HEK293 (cell line): ENCODE data around the gene BAK1.

Experiments
- TRIM28 ChIP-seq: IDR thresholded peaks from 2 replicates; pipeline ENCODE4 v1.6.1; 2011; ENCODE audit warnings: low read length, control low read depth, borderline replicate concordance
- WT1 ChIP-seq: fragments of 450-650 bp; formaldehyde crosslinking; IDR thresholded peaks from 2 replicates; pipeline ENCODE4 v1.5.1; 2016; ENCODE audit warnings: missing biosample characterization, missing genetic modification characterization
- ZBTB17 ChIP-seq: fragments of 450-650 bp; formaldehyde crosslinking; IDR thresholded peaks from 2 replicates; pipeline ENCODE4 v1.5.1; 2016; ENCODE audit warnings: missing biosample characterization, missing genetic modification characterization
- ZBTB20 ChIP-seq: fragments of 450-650 bp; formaldehyde crosslinking; IDR thresholded peaks from 2 replicates; pipeline ENCODE4 v1.5.1; 2016; ENCODE audit warnings: missing biosample characterization, missing genetic modification characterization
- ZBTB48 ChIP-seq: fragments of 450-650 bp; formaldehyde crosslinking; IDR thresholded peaks from 2 replicates; pipeline ENCODE4 v1.5.1; 2016; ENCODE audit warnings: missing biosample characterization, missing genetic modification characterization
- ZFP41 ChIP-seq: fragments of 450-650 bp; formaldehyde crosslinking; IDR thresholded peaks from 2 replicates; pipeline ENCODE4 v1.5.1; 2016; ENCODE audit warnings: missing biosample characterization, missing genetic modification characterization, borderline replicate concordance
- ZNF10 ChIP-seq: fragments of 450-650 bp; formaldehyde crosslinking; IDR thresholded peaks from 2 replicates; pipeline ENCODE4 v1.5.1; 2017; ENCODE audit warnings: missing biosample characterization, missing genetic modification characterization
- ZNF114 ChIP-seq: fragments of 450-650 bp; formaldehyde crosslinking; IDR thresholded peaks from 2 replicates; pipeline ENCODE4 v1.5.0; 2017; ENCODE audit warnings: missing biosample characterization, missing genetic modification characterization
- ZNF121 ChIP-seq: fragments of 450-650 bp; formaldehyde crosslinking; IDR thresholded peaks from 2 replicates; pipeline ENCODE4 v1.5.1; 2016; ENCODE audit warnings: missing biosample characterization, missing genetic modification characterization
- ZNF146 ChIP-seq: fragments of 450-650 bp; formaldehyde crosslinking; IDR thresholded peaks from 2 replicates; pipeline ENCODE4 v1.5.1; 2016; ENCODE audit warnings: missing biosample characterization, missing genetic modification characterization
- ZNF155 ChIP-seq: fragments of 450-650 bp; formaldehyde crosslinking; IDR thresholded peaks from 2 replicates; pipeline ENCODE4 v1.5.1; 2016; ENCODE audit warnings: missing biosample characterization, missing genetic modification characterization
- ZNF169 ChIP-seq: fragments of 450-650 bp; formaldehyde crosslinking; IDR thresholded peaks from 2 replicates; pipeline ENCODE4 v1.5.1; 2016; ENCODE audit warnings: missing biosample characterization, missing genetic modification characterization
- ZNF174 ChIP-seq: fragments of 450-650 bp; formaldehyde crosslinking; IDR thresholded peaks from 2 replicates; pipeline ENCODE4 v1.5.0; 2017; ENCODE audit warnings: missing biosample characterization, mild to moderate bottlenecking, missing genetic modification characterization
- ZNF175 ChIP-seq: fragments of 450-650 bp; formaldehyde crosslinking; IDR thresholded peaks from 2 replicates; pipeline ENCODE4 v1.5.1; 2016; ENCODE audit warnings: missing biosample characterization, missing genetic modification characterization
- ZNF184 ChIP-seq: fragments of 450-650 bp; IDR thresholded peaks from 2 replicates; pipeline ENCODE4 v1.5.1; 2018; ENCODE audit warnings: missing biosample characterization, mild to moderate bottlenecking, missing genetic modification characterization
- ZNF211 ChIP-seq: fragments of 450-650 bp; formaldehyde crosslinking; IDR thresholded peaks from 2 replicates; pipeline ENCODE4 v1.5.1; 2016; ENCODE audit warnings: low read depth, missing biosample characterization, missing genetic modification characterization
- ZNF214 ChIP-seq: fragments of 450-650 bp; formaldehyde crosslinking; IDR thresholded peaks from 2 replicates; pipeline ENCODE4 v1.5.1; 2017; ENCODE audit warnings: missing biosample characterization, mild to moderate bottlenecking, missing genetic modification characterization, borderline replicate concordance
- ZNF324 ChIP-seq: fragments of 450-650 bp; formaldehyde crosslinking; IDR thresholded peaks from 2 replicates; pipeline ENCODE4 v1.5.1; 2016; ENCODE audit warnings: missing biosample characterization, missing genetic modification characterization
- ZNF341 ChIP-seq: fragments of 450-650 bp; formaldehyde crosslinking; IDR thresholded peaks from 2 replicates; pipeline ENCODE4; 2016; ENCODE audit warnings: low read depth, missing biosample characterization, missing genetic modification characterization
- ZNF473 ChIP-seq: fragments of 450-650 bp; formaldehyde crosslinking; IDR thresholded peaks from 2 replicates; pipeline ENCODE4 v1.5.1; 2017; ENCODE audit warnings: missing biosample characterization, missing genetic modification characterization
- ZNF600 ChIP-seq: fragments of 450-650 bp; formaldehyde crosslinking; IDR thresholded peaks from 2 replicates; pipeline ENCODE4 v1.5.1; 2016; ENCODE audit warnings: missing biosample characterization, missing genetic modification characterization
- ZNF707 ChIP-seq: fragments of 450-650 bp; formaldehyde crosslinking; IDR thresholded peaks from 2 replicates; pipeline ENCODE4 v1.5.1; 2016; ENCODE audit warnings: missing biosample characterization, missing genetic modification characterization
- ZSCAN30 ChIP-seq: fragments of 450-650 bp; IDR thresholded peaks from 2 replicates; pipeline ENCODE4 v1.5.1; 2018; ENCODE audit warnings: missing biosample characterization, mild to moderate bottlenecking, missing genetic modification characterization, moderate library complexity
- TF ChIP-seq, protein P1 (sequence below): fragments of 450-650 bp; formaldehyde crosslinking; IDR thresholded peaks from 2 replicates; pipeline ENCODE4 v1.5.1; 2016; ENCODE audit warnings: missing biosample characterization, missing genetic modification characterization
- TF ChIP-seq, protein P2 (sequence below): fragments of 450-650 bp; IDR thresholded peaks from 2 replicates; pipeline ENCODE4 v1.5.1; 2018; ENCODE audit warnings: missing biosample characterization, missing genetic modification characterization
- TF ChIP-seq, protein P3 (sequence below): fragments of 450-650 bp; formaldehyde crosslinking; IDR thresholded peaks from 2 replicates; pipeline ENCODE4 v1.5.1; 2016; ENCODE audit warnings: missing biosample characterization, missing genetic modification characterization
- TF ChIP-seq, protein P4 (sequence below): fragments of 450-650 bp; formaldehyde crosslinking; IDR thresholded peaks from 2 replicates; pipeline ENCODE4; 2016; ENCODE audit warnings: missing biosample characterization, missing genetic modification characterization
- TF ChIP-seq, protein P5 (sequence below): fragments of 450-650 bp; formaldehyde crosslinking; IDR thresholded peaks from 2 replicates; pipeline ENCODE4 v1.5.1; 2017; ENCODE audit warnings: missing biosample characterization, missing genetic modification characterization
- TF ChIP-seq, protein P6 (sequence below): fragments of 450-650 bp; formaldehyde crosslinking; IDR thresholded peaks from 2 replicates; pipeline ENCODE4 v1.5.1; 2016; ENCODE audit warnings: missing biosample characterization, missing genetic modification characterization

Gene BAK1

DNA sequence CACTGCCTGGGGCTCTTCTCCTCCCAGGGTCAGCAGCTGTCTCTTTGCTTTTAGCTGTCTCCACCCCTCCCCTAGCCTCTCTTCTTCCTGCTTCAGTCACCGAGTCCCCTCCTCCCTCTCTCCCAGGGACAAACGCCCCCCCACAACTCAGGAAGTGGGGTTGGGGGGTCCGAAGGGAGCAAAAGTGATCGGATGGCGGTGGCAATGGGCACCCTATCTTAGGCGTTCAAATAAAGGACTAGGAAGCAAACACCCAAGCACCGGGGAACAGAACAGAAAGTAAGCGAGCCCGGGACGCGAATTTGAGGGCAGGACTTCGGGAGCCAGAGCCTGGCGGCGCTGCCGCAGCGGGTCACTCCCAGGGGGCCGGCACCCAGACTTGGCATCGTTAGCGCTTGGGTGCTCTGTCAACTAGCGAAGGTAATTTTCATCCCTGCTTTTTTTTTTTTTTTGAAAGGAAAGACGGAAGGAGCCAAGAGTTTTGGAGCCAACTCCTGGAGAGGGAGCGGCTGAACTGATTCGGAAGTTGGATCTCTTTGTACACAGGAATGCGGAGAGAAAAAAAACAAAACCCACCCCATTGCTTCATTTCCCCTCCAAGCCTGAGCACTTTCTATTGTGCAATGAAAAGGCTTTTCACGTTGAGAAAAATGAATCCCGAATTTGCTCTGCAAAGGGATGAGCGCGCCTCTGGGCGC lies 40.2 kb upstream of the BAK1 start (continued):
- TF ChIP-seq ZFP41 (tag by site-specific recombination): no peak
- no peak for TF ChIP-seq ZNF707 (tag by site-specific recombination)
- TF ChIP-seq, protein P1, sequence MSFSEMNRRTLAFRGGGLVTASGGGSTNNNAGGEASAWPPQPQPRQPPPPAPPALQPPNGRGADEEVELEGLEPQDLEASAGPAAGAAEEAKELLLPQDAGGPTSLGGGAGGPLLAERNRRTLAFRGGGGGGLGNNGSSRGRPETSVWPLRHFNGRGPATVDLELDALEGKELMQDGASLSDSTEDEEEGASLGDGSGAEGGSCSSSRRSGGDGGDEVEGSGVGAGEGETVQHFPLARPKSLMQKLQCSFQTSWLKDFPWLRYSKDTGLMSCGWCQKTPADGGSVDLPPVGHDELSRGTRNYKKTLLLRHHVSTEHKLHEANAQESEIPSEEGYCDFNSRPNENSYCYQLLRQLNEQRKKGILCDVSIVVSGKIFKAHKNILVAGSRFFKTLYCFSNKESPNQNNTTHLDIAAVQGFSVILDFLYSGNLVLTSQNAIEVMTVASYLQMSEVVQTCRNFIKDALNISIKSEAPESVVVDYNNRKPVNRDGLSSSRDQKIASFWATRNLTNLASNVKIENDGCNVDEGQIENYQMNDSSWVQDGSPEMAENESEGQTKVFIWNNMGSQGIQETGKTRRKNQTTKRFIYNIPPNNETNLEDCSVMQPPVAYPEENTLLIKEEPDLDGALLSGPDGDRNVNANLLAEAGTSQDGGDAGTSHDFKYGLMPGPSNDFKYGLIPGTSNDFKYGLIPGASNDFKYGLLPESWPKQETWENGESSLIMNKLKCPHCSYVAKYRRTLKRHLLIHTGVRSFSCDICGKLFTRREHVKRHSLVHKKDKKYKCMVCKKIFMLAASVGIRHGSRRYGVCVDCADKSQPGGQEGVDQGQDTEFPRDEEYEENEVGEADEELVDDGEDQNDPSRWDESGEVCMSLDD: peak; percentile 40; the same call in 1 of the 2 replicates
- TF ChIP-seq TRIM28: no peak
- no peak for TF ChIP-seq ZNF155 (tag by site-specific recombination)
- no peak for TF ChIP-seq ZNF146 (tag by site-specific recombination)
- TF ChIP-seq ZBTB48 (tag by site-specific recombination): peak; percentile 34; the same call in 1 of the 2 replicates
- TF ChIP-seq, protein P2, sequence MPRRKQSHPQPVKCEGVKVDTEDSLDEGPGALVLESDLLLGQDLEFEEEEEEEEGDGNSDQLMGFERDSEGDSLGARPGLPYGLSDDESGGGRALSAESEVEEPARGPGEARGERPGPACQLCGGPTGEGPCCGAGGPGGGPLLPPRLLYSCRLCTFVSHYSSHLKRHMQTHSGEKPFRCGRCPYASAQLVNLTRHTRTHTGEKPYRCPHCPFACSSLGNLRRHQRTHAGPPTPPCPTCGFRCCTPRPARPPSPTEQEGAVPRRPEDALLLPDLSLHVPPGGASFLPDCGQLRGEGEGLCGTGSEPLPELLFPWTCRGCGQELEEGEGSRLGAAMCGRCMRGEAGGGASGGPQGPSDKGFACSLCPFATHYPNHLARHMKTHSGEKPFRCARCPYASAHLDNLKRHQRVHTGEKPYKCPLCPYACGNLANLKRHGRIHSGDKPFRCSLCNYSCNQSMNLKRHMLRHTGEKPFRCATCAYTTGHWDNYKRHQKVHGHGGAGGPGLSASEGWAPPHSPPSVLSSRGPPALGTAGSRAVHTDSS: no peak
- TF ChIP-seq ZNF211: no peak
- no peak for TF ChIP-seq ZNF114 (tag by site-specific recombination)
- TF ChIP-seq ZNF175 (tag by site-specific recombination): no peak
- peak; percentile 8; the same call in 1 of the 2 replicates for TF ChIP-seq WT1
- TF ChIP-seq ZNF214 (tag by site-specific recombination): no peak
- peak; percentile 76; the same call in 1 of the 2 replicates for TF ChIP-seq ZNF341
- TF ChIP-seq ZNF121 (tag by site-specific recombination): no peak
- no peak for TF ChIP-seq ZNF473 (tag by site-specific recombination)
- TF ChIP-seq, protein P3, sequence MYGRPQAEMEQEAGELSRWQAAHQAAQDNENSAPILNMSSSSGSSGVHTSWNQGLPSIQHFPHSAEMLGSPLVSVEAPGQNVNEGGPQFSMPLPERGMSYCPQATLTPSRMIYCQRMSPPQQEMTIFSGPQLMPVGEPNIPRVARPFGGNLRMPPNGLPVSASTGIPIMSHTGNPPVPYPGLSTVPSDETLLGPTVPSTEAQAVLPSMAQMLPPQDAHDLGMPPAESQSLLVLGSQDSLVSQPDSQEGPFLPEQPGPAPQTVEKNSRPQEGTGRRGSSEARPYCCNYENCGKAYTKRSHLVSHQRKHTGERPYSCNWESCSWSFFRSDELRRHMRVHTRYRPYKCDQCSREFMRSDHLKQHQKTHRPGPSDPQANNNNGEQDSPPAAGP (tag by site-specific recombination): 0 out of 2 replicates have a peak, but pooled peaks have one; percentile 3
- TF ChIP-seq, protein P4, sequence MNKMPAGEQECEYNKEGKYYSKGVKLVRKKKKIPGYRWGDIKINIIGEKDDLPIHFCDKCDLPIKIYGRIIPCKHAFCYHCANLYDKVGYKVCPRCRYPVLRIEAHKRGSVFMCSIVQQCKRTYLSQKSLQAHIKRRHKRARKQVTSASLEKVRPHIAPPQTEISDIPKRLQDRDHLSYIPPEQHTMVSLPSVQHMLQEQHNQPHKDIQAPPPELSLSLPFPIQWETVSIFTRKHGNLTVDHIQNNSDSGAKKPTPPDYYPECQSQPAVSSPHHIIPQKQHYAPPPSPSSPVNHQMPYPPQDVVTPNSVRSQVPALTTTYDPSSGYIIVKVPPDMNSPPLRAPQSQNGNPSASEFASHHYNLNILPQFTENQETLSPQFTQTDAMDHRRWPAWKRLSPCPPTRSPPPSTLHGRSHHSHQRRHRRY: no peak
- peak; percentile 57; the same call in 1 of the 2 replicates for TF ChIP-seq ZBTB17 (tag by site-specific recombination)
- no peak for TF ChIP-seq ZNF10 (tag by site-specific recombination)
- TF ChIP-seq, protein P5, sequence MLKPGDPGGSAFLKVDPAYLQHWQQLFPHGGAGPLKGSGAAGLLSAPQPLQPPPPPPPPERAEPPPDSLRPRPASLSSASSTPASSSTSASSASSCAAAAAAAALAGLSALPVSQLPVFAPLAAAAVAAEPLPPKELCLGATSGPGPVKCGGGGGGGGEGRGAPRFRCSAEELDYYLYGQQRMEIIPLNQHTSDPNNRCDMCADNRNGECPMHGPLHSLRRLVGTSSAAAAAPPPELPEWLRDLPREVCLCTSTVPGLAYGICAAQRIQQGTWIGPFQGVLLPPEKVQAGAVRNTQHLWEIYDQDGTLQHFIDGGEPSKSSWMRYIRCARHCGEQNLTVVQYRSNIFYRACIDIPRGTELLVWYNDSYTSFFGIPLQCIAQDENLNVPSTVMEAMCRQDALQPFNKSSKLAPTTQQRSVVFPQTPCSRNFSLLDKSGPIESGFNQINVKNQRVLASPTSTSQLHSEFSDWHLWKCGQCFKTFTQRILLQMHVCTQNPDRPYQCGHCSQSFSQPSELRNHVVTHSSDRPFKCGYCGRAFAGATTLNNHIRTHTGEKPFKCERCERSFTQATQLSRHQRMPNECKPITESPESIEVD (tag by site-specific recombination): no peak
- peak; percentile 71; the same call in 1 of the 2 replicates for TF ChIP-seq ZNF600 (tag by site-specific recombination)
- TF ChIP-seq ZNF184 (tag by site-specific recombination): no peak
- no peak for TF ChIP-seq ZNF174 (tag by site-specific recombination)
- no peak for TF ChIP-seq ZNF324 (tag by site-specific recombination)
- peak; percentile 66 for TF ChIP-seq ZBTB20 (tag by site-specific recombination)
- TF ChIP-seq, protein P6, sequence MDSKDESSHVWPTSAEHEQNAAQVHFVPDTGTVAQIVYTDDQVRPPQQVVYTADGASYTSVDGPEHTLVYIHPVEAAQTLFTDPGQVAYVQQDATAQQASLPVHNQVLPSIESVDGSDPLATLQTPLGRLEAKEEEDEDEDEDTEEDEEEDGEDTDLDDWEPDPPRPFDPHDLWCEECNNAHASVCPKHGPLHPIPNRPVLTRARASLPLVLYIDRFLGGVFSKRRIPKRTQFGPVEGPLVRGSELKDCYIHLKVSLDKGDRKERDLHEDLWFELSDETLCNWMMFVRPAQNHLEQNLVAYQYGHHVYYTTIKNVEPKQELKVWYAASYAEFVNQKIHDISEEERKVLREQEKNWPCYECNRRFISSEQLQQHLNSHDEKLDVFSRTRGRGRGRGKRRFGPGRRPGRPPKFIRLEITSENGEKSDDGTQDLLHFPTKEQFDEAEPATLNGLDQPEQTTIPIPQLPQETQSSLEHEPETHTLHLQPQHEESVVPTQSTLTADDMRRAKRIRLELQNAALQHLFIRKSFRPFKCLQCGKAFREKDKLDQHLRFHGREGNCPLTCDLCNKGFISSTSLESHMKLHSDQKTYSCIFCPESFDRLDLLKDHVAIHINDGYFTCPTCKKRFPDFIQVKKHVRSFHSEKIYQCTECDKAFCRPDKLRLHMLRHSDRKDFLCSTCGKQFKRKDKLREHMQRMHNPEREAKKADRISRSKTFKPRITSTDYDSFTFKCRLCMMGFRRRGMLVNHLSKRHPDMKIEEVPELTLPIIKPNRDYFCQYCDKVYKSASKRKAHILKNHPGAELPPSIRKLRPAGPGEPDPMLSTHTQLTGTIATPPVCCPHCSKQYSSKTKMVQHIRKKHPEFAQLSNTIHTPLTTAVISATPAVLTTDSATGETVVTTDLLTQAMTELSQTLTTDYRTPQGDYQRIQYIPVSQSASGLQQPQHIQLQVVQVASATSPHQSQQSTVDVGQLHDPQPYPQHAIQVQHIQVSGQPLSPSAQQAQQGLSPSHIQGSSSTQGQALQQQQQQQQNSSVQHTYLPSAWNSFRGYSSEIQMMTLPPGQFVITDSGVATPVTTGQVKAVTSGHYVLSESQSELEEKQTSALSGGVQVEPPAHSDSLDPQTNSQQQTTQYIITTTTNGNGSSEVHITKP (tag by site-specific recombination): no peak; the same call in 1 of the 2 replicates
- no peak for TF ChIP-seq ZSCAN30 (tag by site-specific recombination)
- TF ChIP-seq ZNF169: no peak
